GM23338 (cell line): ENCODE results near the gene NBEAL2.

Experiments
- CREB1 ChIP-seq: fragments of 250-450 bp; sonication (Bioruptor Pico); IDR thresholded peaks from 2 replicates; pipeline ENCODE4 v1.5.0; 2020; ENCODE audit warnings: low read depth, mild to moderate bottlenecking, moderate library complexity
- CTCF ChIP-seq, 2 experiments: fragments of 200-600 bp in 1 of 2; sonication (generic) in 1 of 2; conservative IDR thresholded peaks; 2 replicates each; pipeline versions ENCODE4 v1.5.1 to v1.6.1; 2016 to 2017; ENCODE audit warnings: antibody characterized with exemption in 2 of 2, low read depth in 2 of 2, mild to moderate bottlenecking in 2 of 2, moderate library complexity in 1 of 2
- EZH2 ChIP-seq: fragments of 200-600 bp; sonication (generic); IDR thresholded peaks from one replicate; pipeline ENCODE4 v1.8.0; 2017; ENCODE audit warnings: antibody characterized with exemption, mild to moderate bottlenecking, low read depth; ENCODE audit not compliant: unreplicated experiment
- EZH2phosphoT487 ChIP-seq: fragments of 200-600 bp; sonication (generic); IDR thresholded peaks from one replicate; pipeline ENCODE4 v1.8.1; 2018; ENCODE audit warnings: antibody characterized with exemption; ENCODE audit not compliant: unreplicated experiment
- JUNB ChIP-seq: IDR thresholded peaks from one replicate; pipeline ENCODE4 v1.6.1; 2016; ENCODE audit warnings: antibody characterized with exemption; ENCODE audit not compliant: unreplicated experiment
- NANOG ChIP-seq: IDR thresholded peaks from 2 replicates; pipeline ENCODE4 v1.6.1; 2016; ENCODE audit warnings: antibody characterized with exemption, borderline replicate concordance
- POLR2AphosphoS5 ChIP-seq: IDR thresholded peaks from 2 replicates; pipeline ENCODE4 v1.6.1; 2016; ENCODE audit warnings: antibody characterized with exemption, low read depth
- STAT1 ChIP-seq: IDR thresholded peaks from one replicate; pipeline ENCODE4 v1.6.1; 2016; ENCODE audit warnings: antibody characterized with exemption; ENCODE audit not compliant: unreplicated experiment
- ZNF114 ChIP-seq: fragments of 250-450 bp; sonication (Bioruptor Pico); IDR thresholded peaks from 2 replicates; pipeline ENCODE4 v1.5.0; 2020; ENCODE audit warnings: mild to moderate bottlenecking, moderate library complexity
- ZNF331 ChIP-seq: fragments of 250-450 bp; sonication (Bioruptor Pico); IDR thresholded peaks from 2 replicates; pipeline ENCODE4 v1.5.0; 2020; ENCODE audit warnings: low read depth, mild to moderate bottlenecking, moderate library complexity
- TF ChIP-seq, protein P1 (sequence below): IDR thresholded peaks from one replicate; pipeline ENCODE4 v1.6.1; 2018; ENCODE audit warnings: antibody characterized with exemption; ENCODE audit not compliant: unreplicated experiment

GRCh38 chr3:46946416-46946815, 33.0 kb upstream of the NBEAL2 start:
- no peak for TF ChIP-seq CTCF (conservative IDR thresholded peaks at IDR 0.05; ENCODE audit: low read depth in 2 of 2)
- TF ChIP-seq EZH2phosphoT487: no peak
- TF ChIP-seq POLR2AphosphoS5: no peak
- TF ChIP-seq STAT1: no peak
- no peak for TF ChIP-seq ZNF114 (CRISPR knock-in tag)
- TF ChIP-seq JUNB: no peak
- TF ChIP-seq EZH2: no peak
- no peak for TF ChIP-seq CREB1
- TF ChIP-seq, protein P1, sequence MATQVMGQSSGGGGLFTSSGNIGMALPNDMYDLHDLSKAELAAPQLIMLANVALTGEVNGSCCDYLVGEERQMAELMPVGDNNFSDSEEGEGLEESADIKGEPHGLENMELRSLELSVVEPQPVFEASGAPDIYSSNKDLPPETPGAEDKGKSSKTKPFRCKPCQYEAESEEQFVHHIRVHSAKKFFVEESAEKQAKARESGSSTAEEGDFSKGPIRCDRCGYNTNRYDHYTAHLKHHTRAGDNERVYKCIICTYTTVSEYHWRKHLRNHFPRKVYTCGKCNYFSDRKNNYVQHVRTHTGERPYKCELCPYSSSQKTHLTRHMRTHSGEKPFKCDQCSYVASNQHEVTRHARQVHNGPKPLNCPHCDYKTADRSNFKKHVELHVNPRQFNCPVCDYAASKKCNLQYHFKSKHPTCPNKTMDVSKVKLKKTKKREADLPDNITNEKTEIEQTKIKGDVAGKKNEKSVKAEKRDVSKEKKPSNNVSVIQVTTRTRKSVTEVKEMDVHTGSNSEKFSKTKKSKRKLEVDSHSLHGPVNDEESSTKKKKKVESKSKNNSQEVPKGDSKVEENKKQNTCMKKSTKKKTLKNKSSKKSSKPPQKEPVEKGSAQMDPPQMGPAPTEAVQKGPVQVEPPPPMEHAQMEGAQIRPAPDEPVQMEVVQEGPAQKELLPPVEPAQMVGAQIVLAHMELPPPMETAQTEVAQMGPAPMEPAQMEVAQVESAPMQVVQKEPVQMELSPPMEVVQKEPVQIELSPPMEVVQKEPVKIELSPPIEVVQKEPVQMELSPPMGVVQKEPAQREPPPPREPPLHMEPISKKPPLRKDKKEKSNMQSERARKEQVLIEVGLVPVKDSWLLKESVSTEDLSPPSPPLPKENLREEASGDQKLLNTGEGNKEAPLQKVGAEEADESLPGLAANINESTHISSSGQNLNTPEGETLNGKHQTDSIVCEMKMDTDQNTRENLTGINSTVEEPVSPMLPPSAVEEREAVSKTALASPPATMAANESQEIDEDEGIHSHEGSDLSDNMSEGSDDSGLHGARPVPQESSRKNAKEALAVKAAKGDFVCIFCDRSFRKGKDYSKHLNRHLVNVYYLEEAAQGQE: no peak
- TF ChIP-seq NANOG: no peak
- no peak for TF ChIP-seq ZNF331 (CRISPR knock-in tag)
